ENCODE measurements around the gene ACOT7.

The ACOT7 gene

DNA sequence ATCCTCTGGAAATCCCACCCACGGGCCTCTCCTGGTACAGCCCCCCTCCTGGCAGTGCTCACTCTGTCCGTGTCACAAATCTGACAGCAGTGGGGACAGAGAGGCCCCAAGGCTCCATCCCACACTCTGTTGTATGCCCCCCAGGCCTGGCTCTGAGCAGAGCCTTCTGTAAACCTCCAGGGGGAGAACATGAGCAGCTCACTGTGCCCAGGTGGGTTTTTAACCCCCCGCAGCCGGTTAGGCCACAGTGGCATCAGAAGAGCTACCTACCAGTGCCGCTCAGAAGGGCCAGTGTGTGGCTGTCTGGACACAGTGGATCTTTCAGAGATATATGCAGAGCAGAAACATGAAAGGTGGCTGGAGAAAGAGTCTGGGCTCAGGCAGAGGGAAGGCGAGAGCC lies 120.7 kb downstream of the ACOT7 start:
- no peak for DNase-seq
- Histone ChIP-seq H3K9me2 (replicated peaks; ENCODE audit: insufficient read depth, low read length) (no peaks in the 10 kb centered on the region), H3K9ac (ENCODE audit: low read length) (no peak overlapping the region), H3K79me2 (ENCODE audit: low read length) (no peaks in the 10 kb centered on the region), H3K9me3 (replicated peaks; ENCODE audit: insufficient read depth, low read length) (no peaks in the 10 kb centered on the region), H4K20me1 (ENCODE audit: insufficient read depth, low read length) (no peaks in the 10 kb centered on the region), H3K4me3 (ENCODE audit: low read length) (no peak overlapping the region), H3K27me3 (replicated peaks; ENCODE audit: insufficient read depth, low read length) (no peaks in the 10 kb centered on the region), H3K4me1 (ENCODE audit: low read length) (no peaks in the 10 kb centered on the region), H3K27ac (ENCODE audit: low read length) (no peak overlapping the region), H2AFZ (ENCODE audit: low read length) (no peak overlapping the region), H3K36me3 (replicated peaks; ENCODE audit: insufficient read depth, low read length) (no peaks in the 10 kb centered on the region), H3F3A (ENCODE audit: insufficient read depth, low read length) (no peaks in the 10 kb centered on the region), H3K4me2 (ENCODE audit: low read depth, low read length) (no peak overlapping the region)
- no peak for TF ChIP-seq EZH2phosphoT487 (IDR thresholded peaks at IDR 0.05; ENCODE audit: low read length)
- TF ChIP-seq, protein P1, sequence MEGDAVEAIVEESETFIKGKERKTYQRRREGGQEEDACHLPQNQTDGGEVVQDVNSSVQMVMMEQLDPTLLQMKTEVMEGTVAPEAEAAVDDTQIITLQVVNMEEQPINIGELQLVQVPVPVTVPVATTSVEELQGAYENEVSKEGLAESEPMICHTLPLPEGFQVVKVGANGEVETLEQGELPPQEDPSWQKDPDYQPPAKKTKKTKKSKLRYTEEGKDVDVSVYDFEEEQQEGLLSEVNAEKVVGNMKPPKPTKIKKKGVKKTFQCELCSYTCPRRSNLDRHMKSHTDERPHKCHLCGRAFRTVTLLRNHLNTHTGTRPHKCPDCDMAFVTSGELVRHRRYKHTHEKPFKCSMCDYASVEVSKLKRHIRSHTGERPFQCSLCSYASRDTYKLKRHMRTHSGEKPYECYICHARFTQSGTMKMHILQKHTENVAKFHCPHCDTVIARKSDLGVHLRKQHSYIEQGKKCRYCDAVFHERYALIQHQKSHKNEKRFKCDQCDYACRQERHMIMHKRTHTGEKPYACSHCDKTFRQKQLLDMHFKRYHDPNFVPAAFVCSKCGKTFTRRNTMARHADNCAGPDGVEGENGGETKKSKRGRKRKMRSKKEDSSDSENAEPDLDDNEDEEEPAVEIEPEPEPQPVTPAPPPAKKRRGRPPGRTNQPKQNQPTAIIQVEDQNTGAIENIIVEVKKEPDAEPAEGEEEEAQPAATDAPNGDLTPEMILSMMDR (IDR thresholded peaks at IDR 0.05; ENCODE audit: low read length) = no peak
- no peak for TF ChIP-seq EZH2 (optimal IDR thresholded peaks at IDR 0.05; ENCODE audit: low read depth, low read length)

DNA sequence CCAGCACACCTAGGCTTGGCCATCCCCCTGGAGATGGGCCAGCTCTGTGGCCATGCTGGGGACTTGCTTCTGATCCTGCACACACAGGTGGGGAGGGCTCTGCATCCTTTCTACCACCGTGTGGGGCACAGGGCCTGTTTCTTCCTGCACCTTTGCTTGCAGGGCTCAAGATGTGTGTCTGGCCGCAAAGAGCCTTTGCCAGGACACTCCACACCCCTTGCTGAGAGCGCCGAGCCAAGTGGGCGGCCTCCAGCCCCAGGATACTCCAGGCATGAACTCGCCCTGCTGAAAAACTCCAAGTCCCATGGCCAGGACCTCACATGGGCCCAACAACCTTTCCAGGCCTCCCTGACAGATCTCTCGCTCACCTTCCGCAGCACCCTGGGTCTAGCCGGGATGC lies 121.1 kb downstream of the ACOT7 start:
- DNase-seq = no peak
- no peaks in the 10 kb centered on the region for H4K20me1 ChIP-seq (ENCODE audit: insufficient read depth, low read length)
- no peaks in the 10 kb centered on the region for H3K36me3 ChIP-seq (replicated peaks; ENCODE audit: insufficient read depth, low read length)

DNA sequence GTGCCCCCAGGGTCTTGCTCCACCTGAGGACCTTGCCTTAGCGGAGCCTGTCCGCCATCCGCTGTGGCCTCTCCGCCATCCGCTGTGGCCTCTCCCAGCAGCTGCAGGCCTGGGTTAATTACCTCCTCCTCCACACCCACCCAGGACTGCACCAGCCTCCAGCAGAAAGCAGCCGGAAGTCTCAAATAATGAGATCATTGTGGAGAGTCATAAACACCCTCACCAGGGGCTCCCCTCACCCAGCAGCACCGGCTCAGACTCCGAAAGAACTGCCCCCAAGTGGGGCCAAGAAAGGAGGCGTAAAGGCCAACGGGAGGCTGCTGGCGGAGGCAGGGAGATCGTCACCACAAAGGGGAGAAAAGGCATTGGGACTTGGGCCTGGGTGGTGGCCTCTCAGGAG lies 122.0 kb downstream of the ACOT7 start:
- no peak overlapping the region for H3K27ac ChIP-seq (ENCODE audit: low read length)

More for the DNA sequence above, 121.1 kb downstream of the ACOT7 start:
- Histone ChIP-seq H3K79me2 (ENCODE audit: low read length) (no peaks in the 10 kb centered on the region), H3K4me1 (ENCODE audit: low read length) (no peaks in the 10 kb centered on the region), H3K27me3 (replicated peaks; ENCODE audit: insufficient read depth, low read length) (no peaks in the 10 kb centered on the region), H3F3A (ENCODE audit: insufficient read depth, low read length) (no peaks in the 10 kb centered on the region), H3K9me2 (replicated peaks; ENCODE audit: insufficient read depth, low read length) (no peaks in the 10 kb centered on the region), H3K4me3 (ENCODE audit: low read length) (no peak overlapping the region), H2AFZ (ENCODE audit: low read length) (no peak overlapping the region), H3K27ac (ENCODE audit: low read length) (no peak overlapping the region), H3K9me3 (replicated peaks; ENCODE audit: insufficient read depth, low read length) (no peaks in the 10 kb centered on the region), H3K4me2 (ENCODE audit: low read depth, low read length) (no peak overlapping the region), H3K9ac (ENCODE audit: low read length) (no peak overlapping the region)
- TF ChIP-seq EZH2 (optimal IDR thresholded peaks at IDR 0.05; ENCODE audit: low read depth, low read length) (no peak), EZH2phosphoT487 (IDR thresholded peaks at IDR 0.05; ENCODE audit: low read length) (no peak)
- TF ChIP-seq, protein P1 (IDR thresholded peaks at IDR 0.05; ENCODE audit: low read length) = no peak

More for the DNA sequence above, 122.0 kb downstream of the ACOT7 start:
- H3K79me2 ChIP-seq (ENCODE audit: low read length) = no peaks in the 10 kb centered on the region
- no peaks in the 10 kb centered on the region for H3K9me3 ChIP-seq (replicated peaks; ENCODE audit: insufficient read depth, low read length)
- no peak overlapping the region for H2AFZ ChIP-seq (ENCODE audit: low read length)
- H4K20me1 ChIP-seq (ENCODE audit: insufficient read depth, low read length) = no peaks in the 10 kb centered on the region
- H3K9ac ChIP-seq (ENCODE audit: low read length) = no peak overlapping the region
- no peak overlapping the region for H3K4me3 ChIP-seq (ENCODE audit: low read length)
- no peak overlapping the region for H3K4me2 ChIP-seq (ENCODE audit: low read depth, low read length)
- H3F3A ChIP-seq (ENCODE audit: insufficient read depth, low read length) = no peaks in the 10 kb centered on the region
- no peaks in the 10 kb centered on the region for H3K4me1 ChIP-seq (ENCODE audit: low read length)
- no peaks in the 10 kb centered on the region for H3K27me3 ChIP-seq (replicated peaks; ENCODE audit: insufficient read depth, low read length)
- no peak for DNase-seq
- no peaks in the 10 kb centered on the region for H3K36me3 ChIP-seq (replicated peaks; ENCODE audit: insufficient read depth, low read length)
- no peaks in the 10 kb centered on the region for H3K9me2 ChIP-seq (replicated peaks; ENCODE audit: insufficient read depth, low read length)
- TF ChIP-seq EZH2phosphoT487 (IDR thresholded peaks at IDR 0.05; ENCODE audit: low read length) = no peak
- no peak for TF ChIP-seq EZH2 (optimal IDR thresholded peaks at IDR 0.05; ENCODE audit: low read depth, low read length)
- TF ChIP-seq, protein P1 (IDR thresholded peaks at IDR 0.05; ENCODE audit: low read length) = no peak
